Measurements from ENCODE around the gene AMDHD2. TPM values are rescaled to one million over a fixed set of nuclear protein-coding genes. Genes with fewer than 3 reads are reported as not detected.

AMDHD2 gene
- total and polyA plus RNA-seq, 2 of the 13 experiments (the other 11 are each of a cell fraction or from before 2014, with no cell fraction given): 33.5 to 39.1 TPM

DNA sequence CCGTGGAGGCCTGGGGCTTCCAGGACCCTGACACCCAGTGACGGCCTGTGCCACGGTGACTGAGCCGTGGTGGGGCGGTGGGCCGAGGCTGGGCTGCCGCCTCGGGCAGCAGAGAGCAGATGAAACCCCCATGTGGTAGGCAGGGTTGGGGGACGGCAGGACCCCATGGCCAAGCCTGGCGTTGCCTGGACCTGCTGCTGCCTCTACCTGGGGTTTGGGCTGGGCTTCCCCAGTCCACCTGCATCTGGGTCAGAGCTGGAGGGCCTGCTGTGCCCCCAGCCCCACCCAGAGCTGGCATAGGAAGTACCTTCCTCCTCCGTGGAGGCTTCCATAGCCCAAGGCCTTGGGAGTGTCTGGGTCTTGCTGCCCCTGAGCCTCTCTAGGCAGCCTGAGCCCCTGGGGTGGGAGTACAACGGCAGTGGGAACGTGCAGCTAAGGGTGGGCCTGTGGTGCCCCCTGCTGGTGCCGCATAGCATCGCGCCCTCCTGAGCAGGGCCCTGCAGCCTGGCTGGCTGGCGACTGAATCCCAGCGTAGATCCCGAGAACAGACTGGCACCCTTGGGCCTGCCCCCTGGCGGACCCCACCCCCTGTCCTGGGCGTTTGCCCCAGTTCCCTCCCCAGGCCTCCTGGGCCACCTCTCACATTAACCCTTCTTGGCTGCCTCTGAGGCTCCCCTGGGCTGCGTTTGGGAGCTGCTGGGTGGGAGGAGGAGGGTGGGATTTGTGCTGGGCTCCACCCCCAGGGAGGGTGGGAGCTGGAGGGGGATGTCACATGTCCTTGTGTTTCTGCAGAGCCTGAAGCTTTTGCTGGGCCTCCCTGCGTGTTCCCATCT is 19.0 kb upstream of the AMDHD2 start (continued):
- TF ChIP-seq CTCF (CRISPR knock-in tag; IDR thresholded peaks at IDR 0.05) (peak; percentile 99), ZBTB7A (CRISPR knock-in tag; IDR thresholded peaks at IDR 0.05) (peak; percentile 81; the same call in 1 of the 2 replicates), ZNF879 (CRISPR knock-in tag; IDR thresholded peaks at IDR 0.05) (no peak), SP4 (CRISPR knock-in tag; IDR thresholded peaks at IDR 0.05) (peak; percentile 28; the same call in 1 of the 2 replicates), ZNF619 (CRISPR knock-in tag; IDR thresholded peaks at IDR 0.05) (0 out of 2 replicates have a peak, but pooled peaks have one; percentile 43), JUN (CRISPR knock-in tag; IDR thresholded peaks at IDR 0.05) (no peak), SALL1 (CRISPR knock-in tag; IDR thresholded peaks at IDR 0.05) (peak; percentile 71), ZGPAT (CRISPR knock-in tag; IDR thresholded peaks at IDR 0.05) (0 out of 2 replicates have a peak, but pooled peaks have one; percentile 38), MAX (IDR thresholded peaks at IDR 0.05) (0 out of 2 replicates have a peak, but pooled peaks have one; percentile 4), KDM3A (CRISPR knock-in tag; IDR thresholded peaks at IDR 0.05; ENCODE audit: low read depth) (peak; percentile 60; the same call in 1 of the 2 replicates), ZNF670 (CRISPR knock-in tag; IDR thresholded peaks at IDR 0.05; ENCODE audit: borderline replicate concordance) (peak; percentile 23; the same call in 1 of the 2 replicates), ZNF331 (CRISPR knock-in tag; IDR thresholded peaks at IDR 0.05) (peak; percentile 45; the same call in 1 of the 2 replicates), ETV5 (CRISPR knock-in tag; IDR thresholded peaks at IDR 0.05; ENCODE audit: borderline replicate concordance) (no peak; the same call in 1 of the 2 replicates), DDIT3 (CRISPR knock-in tag; IDR thresholded peaks at IDR 0.05) (no peak), GABPB1 (CRISPR knock-in tag; IDR thresholded peaks at IDR 0.05) (peak; percentile 57; the same call in 1 of the 2 replicates), ARID4A (CRISPR knock-in tag; IDR thresholded peaks at IDR 0.05; ENCODE audit: borderline replicate concordance) (peak; percentile 74; the same call in 1 of the 2 replicates)
- TF ChIP-seq, protein P1, sequence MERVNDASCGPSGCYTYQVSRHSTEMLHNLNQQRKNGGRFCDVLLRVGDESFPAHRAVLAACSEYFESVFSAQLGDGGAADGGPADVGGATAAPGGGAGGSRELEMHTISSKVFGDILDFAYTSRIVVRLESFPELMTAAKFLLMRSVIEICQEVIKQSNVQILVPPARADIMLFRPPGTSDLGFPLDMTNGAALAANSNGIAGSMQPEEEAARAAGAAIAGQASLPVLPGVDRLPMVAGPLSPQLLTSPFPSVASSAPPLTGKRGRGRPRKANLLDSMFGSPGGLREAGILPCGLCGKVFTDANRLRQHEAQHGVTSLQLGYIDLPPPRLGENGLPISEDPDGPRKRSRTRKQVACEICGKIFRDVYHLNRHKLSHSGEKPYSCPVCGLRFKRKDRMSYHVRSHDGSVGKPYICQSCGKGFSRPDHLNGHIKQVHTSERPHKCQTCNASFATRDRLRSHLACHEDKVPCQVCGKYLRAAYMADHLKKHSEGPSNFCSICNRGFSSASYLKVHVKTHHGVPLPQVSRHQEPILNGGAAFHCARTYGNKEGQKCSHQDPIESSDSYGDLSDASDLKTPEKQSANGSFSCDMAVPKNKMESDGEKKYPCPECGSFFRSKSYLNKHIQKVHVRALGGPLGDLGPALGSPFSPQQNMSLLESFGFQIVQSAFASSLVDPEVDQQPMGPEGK (CRISPR knock-in tag; IDR thresholded peaks at IDR 0.05): peak; percentile 72
